IPS-11a (cell line): ENCODE measurements around the gene TCF7L2.

Experiments used
- H3K4me3 ChIP-seq: one replicate; pipeline ENCODE4 v1.5.1; 2013; ENCODE audit warnings: low read depth, low read length, control low read depth

TCF7L2 gene

DNA sequence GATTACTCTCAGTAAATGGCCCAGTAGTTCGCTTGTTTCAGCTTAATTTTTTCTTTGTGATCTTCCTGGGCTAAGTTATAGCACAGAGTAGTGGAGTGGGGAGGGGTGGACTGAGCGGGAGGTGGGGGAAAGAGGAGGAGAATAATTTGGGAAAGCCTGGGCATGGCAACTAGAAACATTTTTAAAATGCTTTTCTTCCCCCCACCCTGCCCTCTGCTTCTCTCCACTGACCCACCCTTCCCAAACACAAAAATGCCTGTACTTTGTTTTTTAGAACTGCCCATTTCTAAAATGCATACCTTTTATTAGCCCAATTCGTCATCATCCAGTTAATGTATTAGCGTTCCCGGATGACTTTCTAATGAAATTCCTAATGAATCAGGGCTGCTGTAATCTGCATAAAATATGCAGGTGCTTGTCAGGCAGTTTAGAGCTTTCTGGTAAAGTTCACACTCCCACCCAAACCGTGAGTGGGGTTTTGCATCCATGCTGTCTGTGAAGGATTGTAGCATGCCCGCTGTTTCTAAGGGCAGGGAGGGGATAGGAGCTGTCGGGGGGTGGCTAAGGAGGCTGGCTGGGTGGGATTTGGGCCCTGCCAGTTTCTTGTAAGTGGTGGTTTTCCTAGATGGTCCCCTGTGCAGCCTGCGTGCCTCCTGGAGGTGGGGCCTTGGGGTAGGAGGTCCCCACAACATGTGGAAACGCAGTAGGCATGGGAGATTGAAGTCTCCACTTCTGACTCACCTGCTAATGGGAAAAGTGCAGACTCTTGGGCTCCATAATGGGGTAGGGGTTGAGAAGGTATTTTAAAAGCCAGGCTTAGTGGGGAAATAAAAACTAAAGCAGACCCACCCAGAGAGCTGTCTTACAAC lies 190.3 kb downstream of the TCF7L2 start:
- no peak overlapping the region for H3K4me3 ChIP-seq

DNA sequence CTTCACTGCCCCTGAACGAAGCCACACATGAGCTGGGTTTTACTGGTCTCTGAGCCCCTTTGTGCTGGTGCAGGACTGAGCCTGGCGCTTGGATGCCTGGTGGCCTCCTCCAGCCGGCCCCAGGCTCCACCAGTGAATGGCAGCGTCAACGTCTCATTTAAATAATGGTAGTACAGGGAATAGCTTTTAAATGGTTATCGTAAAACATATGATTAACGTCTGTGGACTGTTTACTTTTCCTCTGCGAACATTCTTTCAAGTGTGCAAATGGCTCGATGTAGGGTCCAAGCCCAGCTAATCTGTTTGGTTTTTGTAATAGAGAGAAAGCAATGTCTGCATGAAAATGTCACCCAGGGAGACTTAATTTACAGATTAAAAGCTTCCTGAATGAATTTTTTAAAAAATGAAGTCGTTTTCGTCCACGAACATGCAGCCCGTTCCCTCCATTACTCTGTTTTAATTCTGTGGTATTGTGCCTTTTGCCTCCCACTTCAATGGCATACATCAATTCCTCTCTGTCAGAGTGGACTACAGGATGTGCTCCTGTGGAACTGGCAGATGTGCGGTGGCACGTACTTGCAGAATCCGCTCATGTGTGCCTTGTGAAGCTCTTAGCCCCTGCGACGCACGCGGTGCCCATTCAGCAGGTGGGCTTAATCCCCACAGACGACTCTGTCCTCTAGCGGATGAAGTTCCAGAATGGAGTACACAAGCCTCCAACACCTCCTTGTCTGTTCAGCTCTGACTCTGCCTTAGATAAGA lies 192.7 kb downstream of the TCF7L2 start:
- H3K4me3 ChIP-seq, result no peak overlapping the region

GRCh38 chr10:113144576-113144975 lies 194.5 kb downstream of the TCF7L2 start:
- H3K4me3 ChIP-seq, result no peak overlapping the region

DNA sequence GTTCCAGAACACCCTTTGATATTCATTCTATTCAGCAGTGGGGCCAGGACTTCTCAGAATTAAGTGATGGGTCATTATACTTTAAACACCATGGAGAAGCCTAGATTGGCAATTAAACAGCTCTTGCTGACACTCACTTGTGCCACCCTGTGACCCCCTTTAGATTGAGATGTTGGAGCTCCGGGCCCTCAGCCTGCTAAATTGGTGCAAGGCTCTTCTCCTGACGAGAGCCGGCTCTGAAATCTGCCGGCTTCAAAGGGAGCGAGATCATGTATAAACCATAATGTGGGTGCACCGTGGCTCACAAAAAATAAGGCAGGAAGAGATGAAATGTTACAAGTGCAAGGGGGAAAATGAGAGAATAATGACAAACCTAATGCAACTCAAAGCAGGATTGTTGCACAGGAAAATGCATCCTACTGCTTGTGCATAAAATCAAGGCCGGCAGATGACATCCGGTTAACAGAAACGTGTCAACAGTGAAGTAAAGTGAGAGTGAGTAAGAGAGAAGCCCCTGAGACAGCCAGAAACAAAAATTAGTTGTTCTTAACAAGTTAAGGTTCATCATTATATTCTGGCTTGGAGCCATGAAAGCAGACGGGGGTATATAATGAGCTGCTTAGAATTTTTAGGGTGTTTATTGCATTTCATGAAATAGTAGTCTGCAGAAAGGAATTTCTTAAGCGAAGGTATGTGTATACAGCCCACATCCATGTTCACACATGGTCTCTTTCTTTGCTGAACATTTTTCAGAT lies 198.2 kb downstream of the TCF7L2 start:
- no peak overlapping the region for H3K4me3 ChIP-seq

DNA sequence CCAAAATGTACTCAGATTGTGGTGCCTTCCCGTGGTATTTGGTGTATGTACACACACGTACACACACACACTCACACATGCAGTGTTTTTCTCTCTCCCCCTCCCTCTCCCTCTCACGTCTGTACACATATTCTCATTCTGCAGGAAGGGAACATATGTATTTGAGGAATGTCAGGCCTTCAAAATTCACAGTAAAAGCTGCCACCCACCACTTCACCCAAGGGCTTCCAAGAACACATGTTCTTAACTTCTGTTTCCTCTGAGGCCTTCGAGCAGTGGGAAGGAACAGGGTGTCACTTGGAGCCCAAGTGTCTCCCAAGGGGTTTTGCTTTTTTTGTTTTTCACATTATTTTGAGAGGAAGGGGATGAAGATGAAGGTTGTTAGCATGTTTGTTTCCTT lies 198.9 kb downstream of the TCF7L2 start:
- H3K4me3 ChIP-seq, result no peak overlapping the region

DNA sequence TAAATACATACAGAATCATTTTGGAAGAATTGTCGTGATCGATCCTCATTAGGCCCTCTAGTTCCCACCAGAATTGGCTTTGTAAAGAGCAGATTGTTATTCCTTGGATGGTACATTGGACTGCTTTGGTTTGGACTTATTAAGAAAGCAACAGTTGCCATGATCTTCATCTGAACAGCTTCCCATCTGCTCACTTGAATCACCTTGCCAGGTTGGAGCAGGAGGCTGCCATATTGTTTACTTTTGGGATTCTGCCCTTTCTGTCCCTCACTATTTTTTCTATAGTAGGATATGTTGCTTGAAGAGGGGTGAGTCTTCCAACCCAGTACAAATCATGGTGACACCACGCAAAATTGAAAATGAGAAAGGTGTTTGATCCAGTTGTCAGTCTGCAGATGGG lies 199.6 kb downstream of the TCF7L2 start:
- no peak overlapping the region for H3K4me3 ChIP-seq

- H3K4me3 ChIP-seq, result no peak overlapping the region
Observed at GRCh38 chr10:113151190-113151666, 201.2 kb downstream of the TCF7L2 start.

- no peak overlapping the region for H3K4me3 ChIP-seq
Observed at GRCh38 chr10:113153493-113154102, 203.6 kb downstream of the TCF7L2 start.

- H3K4me3 ChIP-seq, result no peak overlapping the region
Observed at GRCh38 chr10:113157441-113157840, 207.4 kb downstream of the TCF7L2 start.

DNA sequence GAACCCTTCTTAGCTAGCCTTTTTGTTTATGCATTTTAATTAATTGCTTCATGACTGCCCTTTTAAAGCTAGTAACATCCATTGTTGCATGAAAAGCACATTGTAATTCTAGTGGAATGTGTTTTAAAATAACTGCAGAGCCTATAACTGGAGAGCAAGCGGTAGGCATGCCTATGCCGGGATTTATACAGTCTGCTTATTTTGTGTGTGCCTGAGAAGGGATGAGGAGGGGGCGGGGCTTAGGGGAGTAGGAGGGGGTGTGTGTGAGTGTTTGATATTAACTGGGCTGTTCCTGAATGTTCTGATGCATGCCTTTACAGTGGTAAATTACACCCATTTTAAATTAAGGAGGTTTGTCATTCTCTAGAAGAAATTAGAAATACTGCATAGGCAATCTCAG lies 208.1 kb downstream of the TCF7L2 start:
- H3K4me3 ChIP-seq, result no peak overlapping the region

GRCh38 chr10:113159563-113159962 lies 209.5 kb downstream of the TCF7L2 start:
- no peak overlapping the region for H3K4me3 ChIP-seq

DNA sequence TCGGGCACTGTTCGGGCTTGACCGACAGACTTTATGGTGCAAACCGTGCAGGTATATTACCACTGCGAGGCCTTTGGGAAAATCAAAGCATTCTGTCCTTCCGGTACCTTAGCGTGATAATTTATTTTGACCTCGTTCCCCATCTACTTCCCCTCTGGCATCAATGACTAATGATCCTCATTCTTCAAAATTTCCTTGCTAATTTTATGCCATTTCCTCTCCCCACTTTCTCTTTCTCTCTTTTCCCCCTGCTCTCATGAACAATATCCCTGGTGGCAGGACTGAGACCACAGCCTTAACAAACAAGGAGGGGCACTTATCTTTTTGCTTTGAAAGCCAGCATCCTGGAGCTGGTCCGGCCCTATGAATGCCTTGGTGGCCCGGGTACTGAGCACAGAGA lies 210.6 kb downstream of the TCF7L2 start:
- no peak overlapping the region for H3K4me3 ChIP-seq

DNA sequence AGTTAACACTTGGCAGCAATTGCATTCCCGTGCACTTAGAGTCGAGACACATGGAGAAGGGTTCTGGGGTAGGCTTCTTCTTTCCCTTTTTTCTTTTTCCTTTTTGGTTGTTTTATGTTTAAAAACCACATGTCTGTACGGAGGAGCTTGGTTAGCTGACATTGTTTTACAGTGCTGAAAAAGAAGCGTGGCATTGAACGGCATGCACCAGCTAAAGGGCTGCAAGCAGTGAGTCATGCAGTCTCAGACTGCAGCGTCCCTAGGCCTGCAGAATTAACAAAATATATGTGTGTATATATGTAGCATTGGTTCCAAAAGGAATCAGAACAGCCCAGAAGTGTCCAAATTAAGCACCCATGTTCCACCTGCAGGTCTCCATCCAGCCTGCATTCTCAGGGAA lies 211.0 kb downstream of the TCF7L2 start:
- H3K4me3 ChIP-seq, result no peak overlapping the region

DNA sequence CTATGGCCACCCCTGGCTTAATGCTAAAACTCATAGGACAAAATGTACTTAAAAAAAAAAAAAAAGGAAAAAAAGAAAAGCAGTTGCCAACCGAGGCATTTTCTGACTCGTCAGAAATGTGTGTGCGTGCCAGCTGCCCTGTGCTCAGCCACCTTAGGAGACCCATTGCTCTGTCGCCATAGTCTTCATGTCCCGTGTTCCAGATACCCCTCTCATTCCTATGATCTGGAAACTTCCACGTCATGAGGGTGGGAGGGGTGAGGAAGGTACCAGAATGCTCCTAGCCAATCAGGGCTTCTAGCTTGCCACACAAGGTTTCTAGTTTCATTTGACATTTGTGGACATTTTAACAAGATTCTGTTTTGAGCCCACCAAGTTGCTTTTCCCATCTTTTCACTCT lies 212.9 kb downstream of the TCF7L2 start:
- H3K4me3 ChIP-seq, result no peak overlapping the region

- H3K4me3 ChIP-seq, result no peak overlapping the region
Observed at GRCh38 chr10:113165673-113166072, 215.6 kb downstream of the TCF7L2 start.

- H3K4me3 ChIP-seq, result no peak overlapping the region
Observed at GRCh38 chr10:113167702-113168101, 217.7 kb downstream of the TCF7L2 start.

DNA sequence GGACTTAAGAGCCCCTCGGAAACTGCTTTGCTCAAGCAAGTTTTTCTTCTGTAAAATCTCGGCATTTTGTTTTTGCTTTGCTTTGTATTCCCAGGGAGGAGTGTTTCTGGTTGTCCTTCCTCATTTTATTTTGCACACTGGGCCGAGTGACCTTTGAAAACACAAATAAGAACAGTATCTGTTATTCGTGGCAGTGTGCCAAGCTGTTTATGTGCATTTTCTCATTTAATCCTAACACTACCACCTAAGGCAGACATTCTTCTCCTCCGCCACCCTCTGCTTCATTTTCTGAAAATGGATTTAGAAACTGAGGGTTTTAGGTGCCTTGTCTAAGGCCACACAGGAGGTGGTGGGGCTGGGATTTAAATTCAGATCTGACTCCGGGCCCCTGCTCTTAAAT lies 218.5 kb downstream of the TCF7L2 start:
- H3K4me3 ChIP-seq, result no peak overlapping the region

- H3K4me3 ChIP-seq, result no peak overlapping the region
Observed at GRCh38 chr10:113169111-113169510, 219.1 kb downstream of the TCF7L2 start.

GRCh38 chr10:113169853-113170460 lies 219.9 kb downstream of the TCF7L2 start:
- H3K4me3 ChIP-seq, result no peak overlapping the region

- no peak overlapping the region for H3K4me3 ChIP-seq
Observed at GRCh38 chr10:113171662-113172061, 221.6 kb downstream of the TCF7L2 start.

DNA sequence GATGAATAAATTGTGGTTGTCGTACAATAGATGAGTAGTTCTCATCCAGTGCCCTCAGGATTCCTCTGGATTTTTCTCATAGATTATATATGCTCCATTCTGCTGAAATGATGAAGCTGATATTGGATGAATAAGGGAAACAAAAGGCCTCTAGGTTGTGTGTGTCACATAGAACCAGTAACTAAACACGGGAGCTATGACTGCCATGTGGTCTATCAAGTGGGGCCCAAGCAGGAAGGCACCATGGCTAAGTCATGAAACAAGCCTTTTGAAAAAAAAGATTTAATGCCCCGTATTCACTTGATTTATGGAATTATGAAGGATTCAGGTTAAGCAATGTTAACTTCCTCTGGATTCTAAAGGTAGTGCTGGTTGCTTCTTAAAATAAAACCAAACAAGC lies 225.1 kb downstream of the TCF7L2 start:
- H3K4me3 ChIP-seq, result no peak overlapping the region
